Activated T-cell treated with anti-CD3 and anti-CD28 coated beads for 24 hours (primary cell): ENCODE measurements around the gene TSACC.

Experiments
- DNase-seq: peaks from one replicate; pipeline ENCODE4 v3.0.0-alpha.2; 2020; ENCODE audit warnings: low read depth

Gene TSACC

DNA sequence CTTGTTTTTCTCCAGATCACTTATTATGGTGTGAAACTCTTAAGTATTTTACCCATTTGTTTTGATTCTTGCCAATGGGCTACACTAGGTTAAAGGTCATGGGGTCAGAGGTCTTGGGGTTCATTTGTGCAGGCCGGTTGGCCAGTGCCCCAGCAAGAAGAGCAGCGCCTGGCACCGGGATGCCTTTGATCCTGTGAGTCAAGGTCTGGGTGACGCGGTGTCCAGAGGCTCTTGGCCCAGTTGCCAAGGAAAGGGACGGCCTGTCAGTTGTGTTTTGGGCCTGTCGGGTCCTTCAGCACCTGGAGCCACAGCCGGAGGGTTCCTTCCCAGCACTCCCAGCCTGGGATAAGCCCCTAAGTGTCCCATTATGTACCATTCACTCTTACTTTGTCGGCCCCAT lies 55.8 kb downstream of the TSACC start:
- DNase-seq, result no peak

DNA sequence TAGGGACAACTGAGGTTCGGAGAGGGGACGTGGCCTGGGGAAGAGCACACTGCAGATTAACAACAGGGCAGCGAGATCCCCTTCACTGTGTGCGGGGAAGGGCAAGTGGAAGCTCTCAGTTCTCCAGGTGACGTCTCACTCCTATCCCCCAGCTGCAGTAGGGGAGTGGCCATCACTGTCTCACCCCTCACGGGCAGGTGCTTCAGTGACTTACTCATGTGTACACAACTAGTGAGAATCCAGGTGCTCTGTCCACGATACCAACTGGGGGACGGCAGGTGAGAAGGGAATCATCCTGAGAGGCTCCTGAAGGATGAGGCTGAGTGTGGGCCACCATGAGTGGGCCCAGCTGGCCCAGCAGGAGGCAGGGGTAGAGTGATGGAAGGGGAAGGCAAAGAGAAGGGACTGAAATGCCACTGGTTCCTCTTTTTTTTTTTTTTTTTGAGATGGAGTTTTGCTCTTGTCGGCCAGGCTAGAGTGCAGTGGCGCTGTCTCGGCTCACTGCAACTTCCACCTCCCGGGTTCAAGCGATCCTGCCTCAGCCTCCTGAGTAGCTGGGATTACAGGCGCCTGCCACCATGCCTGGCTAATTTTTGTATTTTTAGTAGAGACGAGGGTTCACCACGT lies 56.6 kb downstream of the TSACC start:
- no peak for DNase-seq
